ENCODE results near the gene UST.

DNA sequence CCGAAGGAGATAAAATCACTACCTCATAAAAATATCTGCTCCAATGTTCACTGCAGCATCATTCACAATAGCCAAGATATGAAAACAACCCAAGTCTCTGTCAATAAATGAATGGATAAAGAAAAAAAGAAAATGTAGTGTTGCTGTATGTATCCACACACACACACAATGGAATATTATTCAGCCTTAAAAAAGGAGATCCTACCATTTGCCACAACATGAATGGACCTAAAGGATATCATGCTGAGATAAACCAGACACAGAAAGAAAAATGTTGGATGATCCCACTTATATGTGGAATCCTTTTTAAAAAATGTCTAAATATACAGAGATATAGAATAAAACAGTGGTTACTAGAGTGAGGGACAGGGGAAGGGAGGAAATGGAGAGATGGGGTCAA lies 378.5 kb downstream of the UST start:
- TF ChIP-seq, protein P1, sequence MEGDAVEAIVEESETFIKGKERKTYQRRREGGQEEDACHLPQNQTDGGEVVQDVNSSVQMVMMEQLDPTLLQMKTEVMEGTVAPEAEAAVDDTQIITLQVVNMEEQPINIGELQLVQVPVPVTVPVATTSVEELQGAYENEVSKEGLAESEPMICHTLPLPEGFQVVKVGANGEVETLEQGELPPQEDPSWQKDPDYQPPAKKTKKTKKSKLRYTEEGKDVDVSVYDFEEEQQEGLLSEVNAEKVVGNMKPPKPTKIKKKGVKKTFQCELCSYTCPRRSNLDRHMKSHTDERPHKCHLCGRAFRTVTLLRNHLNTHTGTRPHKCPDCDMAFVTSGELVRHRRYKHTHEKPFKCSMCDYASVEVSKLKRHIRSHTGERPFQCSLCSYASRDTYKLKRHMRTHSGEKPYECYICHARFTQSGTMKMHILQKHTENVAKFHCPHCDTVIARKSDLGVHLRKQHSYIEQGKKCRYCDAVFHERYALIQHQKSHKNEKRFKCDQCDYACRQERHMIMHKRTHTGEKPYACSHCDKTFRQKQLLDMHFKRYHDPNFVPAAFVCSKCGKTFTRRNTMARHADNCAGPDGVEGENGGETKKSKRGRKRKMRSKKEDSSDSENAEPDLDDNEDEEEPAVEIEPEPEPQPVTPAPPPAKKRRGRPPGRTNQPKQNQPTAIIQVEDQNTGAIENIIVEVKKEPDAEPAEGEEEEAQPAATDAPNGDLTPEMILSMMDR (conservative IDR thresholded peaks at IDR 0.05) = no peak
- TF ChIP-seq ZFX (IDR thresholded peaks at IDR 0.05) = no peak

Data from C4-2B (cell line).